H1 (cell line): ENCODE measurements around the gene ANKRD53.
A peak's percentile ranks its signal among the peaks of the same experiment; 100 is the strongest.
"Not testable (repeated sequence)": the region's sequence is repeated elsewhere in the genome, so short reads cannot be mapped to it uniquely, and the experiment has no call there.

Experiments used
- BRCA1 ChIP-seq: IDR thresholded peaks from 2 replicates; pipeline ENCODE4 v1.6.1; 2012; ENCODE audit warnings: low read depth, low read length, improper control_type of control experiment
- CBX5 ChIP-seq: fragments of 300-800, 300-1000 bp; sonication (generic); IDR thresholded peaks from 2 replicates; pipeline ENCODE4 v1.7.1; 2016; ENCODE audit warnings: antibody characterized with exemption, low read length, low read depth
- HDAC6 ChIP-seq: IDR thresholded peaks from one replicate; pipeline ENCODE4 v1.7.1; 2012; ENCODE audit warnings: low read depth, mild to moderate bottlenecking, inconsistent platforms, low read length, moderate library complexity
- TF ChIP-seq, protein P1 (sequence below), 3 experiments: IDR thresholded peaks; 1 replicate in 2 of 3; 2 replicates in 1 of 3; pipeline versions ENCODE4 v1.5.1 to v1.6.1; 2011; ENCODE audit warnings: low read length in 3 of 3, mild to moderate bottlenecking in 3 of 3, inconsistent platforms in 2 of 3, low read depth in 1 of 3, moderate library complexity in 1 of 3; ENCODE audit not compliant: insufficient read depth in 1 of 3; ENCODE audit errors: control extremely low read depth in 1 of 3
- TF ChIP-seq, protein P2 (sequence below): IDR thresholded peaks from 2 replicates; pipeline ENCODE4 v1.6.1; 2011; ENCODE audit warnings: low read length, improper control_type of control experiment

DNA sequence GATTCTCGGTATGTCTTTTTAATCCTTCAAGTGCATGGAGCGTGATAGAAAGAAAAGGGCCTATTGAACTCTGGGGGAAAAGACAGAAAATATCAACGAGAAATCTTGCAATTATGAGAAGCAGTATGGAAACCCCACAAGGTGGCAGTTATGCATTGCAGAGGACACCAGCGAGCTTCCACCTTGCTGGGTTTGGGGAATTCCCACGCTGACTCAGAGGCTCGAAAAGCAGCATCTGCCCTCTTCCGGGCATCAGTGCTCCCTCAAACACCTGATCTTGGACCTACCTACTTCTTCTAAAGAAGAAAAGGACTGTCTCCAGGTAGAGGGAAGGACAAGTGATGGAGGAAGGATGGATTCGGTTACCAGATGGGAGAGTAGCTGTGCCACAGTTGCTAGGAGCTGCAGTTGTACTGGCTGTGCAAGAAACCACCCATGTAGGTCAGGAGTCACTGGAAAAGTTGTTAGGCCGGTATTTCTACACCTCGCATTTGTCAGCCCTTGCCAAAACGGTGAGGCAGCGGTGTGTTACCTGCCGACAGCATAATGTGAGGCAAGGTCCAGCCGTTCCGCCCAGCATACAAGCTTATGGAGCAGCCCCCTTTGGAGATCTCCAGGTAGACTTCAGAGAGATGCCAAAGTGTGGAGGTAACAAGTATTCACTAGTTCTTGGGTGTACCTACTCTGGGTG is 45.3 kb downstream of the ANKRD53 start:
- TF ChIP-seq, protein P1, sequence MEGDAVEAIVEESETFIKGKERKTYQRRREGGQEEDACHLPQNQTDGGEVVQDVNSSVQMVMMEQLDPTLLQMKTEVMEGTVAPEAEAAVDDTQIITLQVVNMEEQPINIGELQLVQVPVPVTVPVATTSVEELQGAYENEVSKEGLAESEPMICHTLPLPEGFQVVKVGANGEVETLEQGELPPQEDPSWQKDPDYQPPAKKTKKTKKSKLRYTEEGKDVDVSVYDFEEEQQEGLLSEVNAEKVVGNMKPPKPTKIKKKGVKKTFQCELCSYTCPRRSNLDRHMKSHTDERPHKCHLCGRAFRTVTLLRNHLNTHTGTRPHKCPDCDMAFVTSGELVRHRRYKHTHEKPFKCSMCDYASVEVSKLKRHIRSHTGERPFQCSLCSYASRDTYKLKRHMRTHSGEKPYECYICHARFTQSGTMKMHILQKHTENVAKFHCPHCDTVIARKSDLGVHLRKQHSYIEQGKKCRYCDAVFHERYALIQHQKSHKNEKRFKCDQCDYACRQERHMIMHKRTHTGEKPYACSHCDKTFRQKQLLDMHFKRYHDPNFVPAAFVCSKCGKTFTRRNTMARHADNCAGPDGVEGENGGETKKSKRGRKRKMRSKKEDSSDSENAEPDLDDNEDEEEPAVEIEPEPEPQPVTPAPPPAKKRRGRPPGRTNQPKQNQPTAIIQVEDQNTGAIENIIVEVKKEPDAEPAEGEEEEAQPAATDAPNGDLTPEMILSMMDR (IDR thresholded peaks at IDR 0.05; ENCODE audit: control extremely low read depth in 1 of 3, insufficient read depth in 1 of 3, low read depth in 1 of 3, low read length in 3 of 3) = peak in 1 of 3 experiments; percentile 11; a peak in 2 of 4 replicates
- TF ChIP-seq, protein P2, sequence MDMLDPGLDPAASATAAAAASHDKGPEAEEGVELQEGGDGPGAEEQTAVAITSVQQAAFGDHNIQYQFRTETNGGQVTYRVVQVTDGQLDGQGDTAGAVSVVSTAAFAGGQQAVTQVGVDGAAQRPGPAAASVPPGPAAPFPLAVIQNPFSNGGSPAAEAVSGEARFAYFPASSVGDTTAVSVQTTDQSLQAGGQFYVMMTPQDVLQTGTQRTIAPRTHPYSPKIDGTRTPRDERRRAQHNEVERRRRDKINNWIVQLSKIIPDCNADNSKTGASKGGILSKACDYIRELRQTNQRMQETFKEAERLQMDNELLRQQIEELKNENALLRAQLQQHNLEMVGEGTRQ = not testable (repeated sequence)
- TF ChIP-seq BRCA1, CBX5, HDAC6: not testable (repeated sequence)
